Measurements from ENCODE around the gene ASB1. TPM values are rescaled to one million over a fixed set of nuclear protein-coding genes. Genes with fewer than 3 reads are reported as not detected.

Gene ASB1
- total RNA-seq, 2 experiments from 2014 or later, result 32.1 to 34.3 TPM

DNA sequence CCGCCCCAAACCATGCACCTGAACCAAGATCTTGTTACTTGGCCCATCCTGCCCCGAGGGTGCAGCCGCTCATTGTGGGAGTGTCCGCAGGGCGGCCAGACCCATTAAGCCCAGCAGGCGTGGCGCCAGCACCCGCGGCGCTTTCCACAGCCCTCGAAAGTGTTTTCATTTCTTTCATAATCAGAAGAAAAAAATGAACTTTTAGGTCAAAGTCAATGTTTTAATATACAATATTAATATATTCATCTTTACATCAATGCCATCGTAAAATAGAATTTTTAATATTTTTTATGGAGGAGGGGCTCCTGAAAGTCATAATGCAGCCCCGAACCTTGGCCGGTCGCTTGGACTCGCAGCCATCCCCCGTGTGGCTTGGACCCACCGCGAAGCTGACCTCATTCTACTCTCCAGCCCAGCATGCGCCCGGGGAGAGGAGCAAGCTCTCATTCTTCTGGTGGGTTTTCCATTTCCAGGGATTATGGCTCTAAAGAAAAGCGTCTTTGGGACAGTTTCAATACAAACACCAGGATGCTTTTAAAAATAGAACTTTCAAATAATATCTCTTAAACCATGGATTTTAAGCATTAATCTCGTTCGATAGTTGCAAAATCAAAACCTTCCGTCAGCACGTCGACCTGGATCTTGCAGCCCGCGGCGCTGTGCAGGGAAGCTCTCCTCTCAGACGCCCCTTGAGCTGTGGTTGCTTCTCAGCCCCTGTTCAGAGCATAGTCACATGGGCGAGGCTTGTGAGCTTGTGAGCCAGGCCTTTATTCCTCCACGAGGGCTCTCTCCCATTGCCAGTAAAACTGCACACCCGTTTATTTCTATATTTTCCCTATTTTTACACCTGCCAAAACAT lies 17.2 kb upstream of the ASB1 start:
- POLR2A ChIA-PET, result no interaction called here
- no peak overlapping the region for H3K4me3 Mint-ChIP-seq
- H3K27me3 Mint-ChIP-seq, result no peaks in the 10 kb centered on the region
- H3K36me3 Mint-ChIP-seq, result no peaks in the 10 kb centered on the region
- no peak overlapping the region for H3K27ac Mint-ChIP-seq
- ATAC-seq (ENCODE audit: low read depth) (no peak), DNase-seq (no peak)
- H3K4me1 Mint-ChIP-seq, result peaks cover 6% of the 10 kb centered on the region
- H3K9me3 Mint-ChIP-seq, result no peaks in the 10 kb centered on the region

DNA sequence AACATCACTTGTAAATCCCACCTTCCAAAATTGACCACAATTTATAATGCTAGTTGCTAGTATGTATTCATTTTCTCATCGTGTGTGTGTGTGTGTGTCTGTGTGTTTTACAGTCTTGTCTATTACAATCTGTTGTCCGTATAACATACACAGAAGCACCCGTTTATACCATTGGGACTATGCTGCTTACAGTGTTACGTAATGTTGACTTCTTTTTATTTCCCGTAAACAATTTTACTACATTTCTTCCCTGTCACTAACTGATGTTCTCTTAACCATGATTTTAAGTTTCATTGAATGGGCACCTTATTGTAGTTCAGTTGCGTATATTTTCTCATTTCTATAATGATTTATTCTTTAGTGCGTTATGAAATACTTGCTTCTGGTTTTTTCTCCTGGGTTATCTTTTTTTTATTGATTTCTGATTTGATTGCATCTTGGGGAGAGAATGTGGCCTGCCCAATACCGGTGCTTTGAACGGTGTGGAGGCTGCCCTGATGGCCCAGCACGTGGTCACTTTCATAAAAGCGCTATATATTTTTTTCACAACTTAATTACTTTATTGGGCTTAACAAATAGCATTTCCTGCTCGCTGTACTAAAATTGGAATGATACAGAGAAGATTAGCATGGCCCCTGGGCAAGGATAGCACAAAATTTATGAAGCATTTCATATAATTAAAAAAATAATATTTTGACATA lies 14.5 kb upstream of the ASB1 start:
- DNase-seq, result no peak
- H3K27me3 Mint-ChIP-seq, result peaks cover 4% of the 10 kb centered on the region
- H3K9me3 Mint-ChIP-seq, result peaks cover 6% of the 10 kb centered on the region
- POLR2A ChIA-PET, result no interaction called here
- no peak overlapping the region for H3K4me3 Mint-ChIP-seq
- H3K27ac Mint-ChIP-seq, result no peak overlapping the region
- no peak for ATAC-seq (ENCODE audit: low read depth)
- peaks cover 3% of the 10 kb centered on the region for H3K4me1 Mint-ChIP-seq
- H3K36me3 Mint-ChIP-seq, result peaks cover 4% of the 10 kb centered on the region

DNA sequence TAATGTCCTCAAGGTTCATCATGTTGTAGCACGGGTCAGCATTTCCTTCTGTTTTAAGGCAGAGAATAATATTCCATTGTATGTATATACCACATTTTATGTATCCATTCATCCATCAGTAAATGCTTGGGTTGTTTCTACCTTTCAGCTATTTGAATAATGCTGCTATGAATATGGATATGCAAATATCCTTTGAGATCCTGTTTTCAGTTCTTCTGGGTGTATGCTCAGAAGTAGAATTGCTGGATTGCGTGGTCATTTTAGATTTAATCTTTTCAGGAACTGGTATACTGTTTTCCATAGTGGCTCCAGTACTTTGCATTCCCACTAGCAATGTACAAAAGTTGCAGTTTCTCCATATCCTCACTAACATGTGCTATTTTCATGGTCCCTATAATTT lies 13.4 kb upstream of the ASB1 start:
- Mint-ChIP-seq H3K36me3 (peaks cover 4% of the 10 kb centered on the region), H3K9me3 (peaks cover 6% of the 10 kb centered on the region), H3K4me3 (no peak overlapping the region), H3K27me3 (peaks cover 6% of the 10 kb centered on the region), H3K27ac (no peak overlapping the region), H3K4me1 (peaks cover 3% of the 10 kb centered on the region)
- no peak for ATAC-seq (ENCODE audit: low read depth)
- no peak for DNase-seq
- POLR2A ChIA-PET, result no interaction called here

DNA sequence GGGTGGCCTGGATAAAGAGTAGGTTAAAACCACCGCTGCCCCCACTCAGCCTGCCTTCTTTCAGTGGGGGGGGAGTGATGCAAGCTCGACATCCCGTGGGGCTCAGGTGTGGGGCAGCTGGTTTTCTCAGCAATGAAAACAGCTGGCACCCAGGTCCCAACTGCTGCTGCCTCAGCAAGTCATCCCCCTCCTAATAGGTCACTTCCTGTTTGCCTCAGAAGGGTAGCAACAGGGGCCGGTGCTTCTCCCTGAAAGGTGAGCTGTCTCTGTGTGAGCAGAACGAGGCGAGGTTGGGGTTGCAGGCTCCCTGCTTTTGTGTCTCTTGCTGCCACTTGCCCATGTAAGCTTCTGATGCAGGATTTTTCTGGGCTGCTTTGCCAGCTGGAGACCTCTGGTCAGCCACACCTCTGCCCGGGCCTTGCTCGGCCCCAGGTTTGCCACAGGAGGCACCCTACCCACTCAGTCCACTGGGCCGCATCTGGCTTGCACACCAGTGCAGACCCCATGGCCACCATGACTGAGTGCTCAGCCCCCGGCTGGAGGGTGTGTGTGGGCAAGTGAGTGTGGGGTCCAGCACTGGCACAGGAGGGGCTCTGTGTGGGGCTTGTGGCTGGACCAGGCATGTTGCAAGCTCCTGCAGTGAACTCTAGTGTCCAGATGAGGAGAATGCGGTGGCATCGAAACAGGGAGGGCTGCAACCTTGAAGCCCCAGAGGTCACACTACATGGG lies 11.5 kb upstream of the ASB1 start:
- H3K36me3 Mint-ChIP-seq, result peaks cover 4% of the 10 kb centered on the region
- no peak overlapping the region for H3K4me3 Mint-ChIP-seq
- ATAC-seq (ENCODE audit: low read depth) (peak; percentile 83), DNase-seq (no peak)
- H3K27ac Mint-ChIP-seq, result peak overlapping the region; percentile 43
- H3K9me3 Mint-ChIP-seq, result peaks cover 6% of the 10 kb centered on the region
- H3K4me1 Mint-ChIP-seq, result peaks cover 4% of the 10 kb centered on the region
- POLR2A ChIA-PET, result interaction anchor here (0.8 kb wide), 1 partner anchor 11 kb away, joined by 3 read pairs; no protein-coding TSS in a partner anchor
- peaks cover 11% of the 10 kb centered on the region for H3K27me3 Mint-ChIP-seq

DNA sequence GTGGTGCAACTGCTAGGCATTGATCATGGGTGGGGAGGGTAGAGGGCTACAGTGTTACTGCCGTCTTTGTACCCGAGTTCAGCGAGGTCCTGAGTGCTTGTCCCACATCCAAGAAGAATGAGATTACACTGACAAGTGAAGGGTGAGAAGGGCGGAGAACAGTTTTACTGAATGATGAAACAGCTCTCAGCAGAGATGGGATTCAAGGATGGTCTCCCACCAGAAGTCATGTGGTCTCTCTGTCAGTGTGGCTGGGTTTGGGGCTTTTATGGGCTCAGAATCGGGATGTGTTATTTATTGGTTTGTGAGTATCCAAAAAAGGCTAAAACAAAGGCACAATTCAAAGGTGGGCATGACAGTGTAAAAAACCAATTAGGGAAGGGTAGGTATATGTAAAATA lies 10.8 kb upstream of the ASB1 start:
- Mint-ChIP-seq H3K9me3 (peaks cover 6% of the 10 kb centered on the region), H3K4me1 (peaks cover 4% of the 10 kb centered on the region), H3K27me3 (peaks cover 14% of the 10 kb centered on the region), H3K4me3 (no peak overlapping the region), H3K36me3 (peaks cover 4% of the 10 kb centered on the region), H3K27ac (no peak overlapping the region)
- no peak for ATAC-seq (ENCODE audit: low read depth)
- POLR2A ChIA-PET, result no interaction called here
- DNase-seq, result no peak

DNA sequence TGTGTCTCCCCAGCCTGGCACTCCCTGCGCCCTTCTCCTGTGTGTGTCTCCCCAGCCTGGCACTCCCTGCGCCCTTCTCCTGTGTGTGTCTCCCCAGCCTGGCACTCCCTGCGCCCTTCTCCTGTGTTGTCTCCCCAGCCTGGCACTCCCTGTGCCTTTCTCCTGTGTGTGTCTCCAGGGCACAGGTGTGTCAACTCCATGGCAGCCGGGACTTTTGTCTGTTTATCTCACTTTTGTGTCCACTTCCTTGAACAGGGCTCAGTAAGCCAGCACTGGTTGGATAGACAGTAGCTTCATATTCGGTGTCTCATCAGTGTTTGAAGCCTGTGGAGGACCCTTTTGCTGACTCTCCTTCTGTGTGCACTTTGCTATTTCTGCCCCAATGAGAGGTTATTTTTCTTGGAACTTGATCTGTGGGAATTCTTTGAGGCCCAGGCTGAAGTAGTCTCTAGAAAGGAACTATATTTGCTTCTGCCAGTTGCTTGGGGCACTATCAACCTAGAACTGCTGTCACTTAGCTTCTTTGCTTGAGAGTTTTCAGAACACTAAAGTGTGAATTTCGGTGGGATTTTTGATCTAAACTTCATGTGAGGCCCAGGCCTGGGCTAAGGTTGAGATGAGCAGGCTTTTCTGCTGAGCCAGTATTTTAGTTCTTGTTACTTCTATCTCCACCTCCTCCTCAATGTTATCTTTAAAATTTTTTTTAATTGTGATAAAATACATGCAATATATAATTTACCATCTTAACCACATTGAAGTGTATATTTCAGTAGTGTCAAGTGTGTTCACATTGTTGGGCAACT lies 8.3 kb upstream of the ASB1 start:
- Mint-ChIP-seq H3K36me3 (peaks cover 4% of the 10 kb centered on the region), H3K9me3 (peaks cover 6% of the 10 kb centered on the region), H3K4me3 (no peak overlapping the region), H3K27me3 (peaks cover 14% of the 10 kb centered on the region), H3K4me1 (peaks cover 4% of the 10 kb centered on the region), H3K27ac (no peak overlapping the region)
- POLR2A ChIA-PET, result no interaction called here
- DNase-seq (no peak), ATAC-seq (ENCODE audit: low read depth) (no peak)

DNA sequence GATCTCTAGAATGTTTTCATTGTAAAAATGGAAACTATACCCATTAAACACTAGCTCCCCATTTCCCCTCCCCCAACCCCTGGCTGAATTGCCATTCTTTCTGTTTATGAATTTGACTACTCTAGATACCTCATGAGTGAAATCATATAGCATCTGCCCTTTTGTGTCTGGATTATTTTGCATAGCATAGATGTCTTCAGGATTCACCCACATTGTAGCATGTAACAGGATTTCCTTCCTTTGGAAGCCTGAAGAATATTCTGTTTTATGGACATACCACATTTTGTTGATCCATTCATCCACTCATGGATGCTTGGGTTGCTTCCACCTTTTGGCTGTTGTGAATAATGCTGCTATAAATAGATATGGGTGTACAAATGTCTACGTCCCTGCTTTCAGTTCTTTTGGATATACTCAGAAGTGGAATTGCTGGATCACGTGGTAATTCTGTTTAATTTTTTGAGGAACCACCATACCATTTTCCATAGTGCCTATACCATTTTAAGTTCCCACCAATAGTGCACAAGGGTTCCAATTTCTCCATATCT lies 7.7 kb upstream of the ASB1 start:
- no peak overlapping the region for H3K27ac Mint-ChIP-seq
- POLR2A ChIA-PET, result no interaction called here
- peaks cover 4% of the 10 kb centered on the region for H3K4me1 Mint-ChIP-seq
- peaks cover 6% of the 10 kb centered on the region for H3K9me3 Mint-ChIP-seq
- peaks cover 4% of the 10 kb centered on the region for H3K36me3 Mint-ChIP-seq
- no peak overlapping the region for H3K4me3 Mint-ChIP-seq
- ATAC-seq (ENCODE audit: low read depth) (no peak), DNase-seq (no peak)
- peaks cover 14% of the 10 kb centered on the region for H3K27me3 Mint-ChIP-seq

DNA sequence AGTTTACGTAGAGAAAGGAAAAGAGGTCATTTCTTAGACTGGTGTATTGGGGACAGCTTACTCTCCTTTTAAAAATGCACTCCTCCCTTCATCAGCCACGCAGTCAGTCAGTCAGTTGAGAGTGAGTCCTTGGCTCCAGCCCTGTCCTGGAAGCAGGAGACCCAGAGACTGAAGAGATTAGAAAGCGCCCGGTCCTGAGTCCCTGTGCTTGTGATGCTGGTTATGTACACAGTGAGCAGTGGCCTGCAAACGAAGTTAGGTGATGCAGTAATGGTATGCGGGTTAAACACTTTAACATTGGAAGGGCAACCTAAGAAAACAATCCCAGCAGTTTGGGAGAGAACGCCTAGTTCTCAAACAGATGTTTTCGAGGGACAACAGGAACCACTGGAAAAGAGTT lies 6.3 kb upstream of the ASB1 start:
- peaks cover 15% of the 10 kb centered on the region for H3K27me3 Mint-ChIP-seq
- DNase-seq (no peak), ATAC-seq (ENCODE audit: low read depth) (no peak)
- no peak overlapping the region for H3K27ac Mint-ChIP-seq
- H3K4me3 Mint-ChIP-seq, result no peak overlapping the region
- peaks cover 6% of the 10 kb centered on the region for H3K9me3 Mint-ChIP-seq
- peaks cover 4% of the 10 kb centered on the region for H3K36me3 Mint-ChIP-seq
- peaks cover 1% of the 10 kb centered on the region for H3K4me1 Mint-ChIP-seq
- POLR2A ChIA-PET, result no interaction called here

DNA sequence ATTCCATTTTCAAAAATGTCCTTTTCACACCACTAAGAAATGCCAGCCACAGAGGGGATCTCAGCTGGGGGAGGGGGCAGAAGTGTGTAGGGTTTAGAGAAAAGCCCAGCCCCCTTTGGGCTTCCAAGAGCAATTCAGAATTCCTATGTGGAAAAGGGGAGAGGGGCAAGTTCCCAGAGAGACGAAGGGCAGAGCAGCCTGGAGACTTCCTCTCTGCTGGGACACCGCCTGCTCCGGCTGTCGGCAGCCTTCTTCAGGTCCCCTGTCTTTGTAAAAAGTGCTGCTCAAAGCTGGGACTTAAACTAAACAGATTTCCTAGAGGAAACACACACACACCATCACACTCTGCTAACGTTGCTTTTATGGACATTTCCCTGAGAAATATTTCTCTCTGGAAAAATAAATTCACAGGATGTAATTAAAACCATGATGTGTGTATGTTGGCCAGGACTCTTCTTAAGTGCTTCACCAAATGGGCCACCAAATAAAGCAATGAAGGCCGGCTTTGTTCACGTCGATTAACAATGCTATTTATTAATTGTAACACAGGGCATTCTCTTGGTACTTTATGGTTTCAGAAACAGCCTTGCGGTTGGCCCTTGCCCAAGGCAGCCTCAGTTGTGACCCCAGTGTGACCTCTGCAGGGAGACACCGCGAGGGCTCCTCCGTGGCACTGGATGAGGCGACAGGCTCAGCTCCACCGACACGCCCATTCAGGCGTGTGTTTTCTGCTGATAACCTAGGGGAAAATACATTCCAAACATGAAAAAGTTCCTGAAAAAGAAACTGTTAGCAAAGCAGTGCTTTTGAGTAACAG lies 5.6 kb upstream of the ASB1 start:
- no peak overlapping the region for H3K4me3 Mint-ChIP-seq
- H3K27me3 Mint-ChIP-seq, result peaks cover 15% of the 10 kb centered on the region
- POLR2A ChIA-PET, result no interaction called here
- ATAC-seq (ENCODE audit: low read depth), result no peak
- no peaks in the 10 kb centered on the region for H3K36me3 Mint-ChIP-seq
- peaks cover 3% of the 10 kb centered on the region for H3K4me1 Mint-ChIP-seq
- peaks cover 3% of the 10 kb centered on the region for H3K9me3 Mint-ChIP-seq
- DNase-seq, result no peak
- no peak overlapping the region for H3K27ac Mint-ChIP-seq

DNA sequence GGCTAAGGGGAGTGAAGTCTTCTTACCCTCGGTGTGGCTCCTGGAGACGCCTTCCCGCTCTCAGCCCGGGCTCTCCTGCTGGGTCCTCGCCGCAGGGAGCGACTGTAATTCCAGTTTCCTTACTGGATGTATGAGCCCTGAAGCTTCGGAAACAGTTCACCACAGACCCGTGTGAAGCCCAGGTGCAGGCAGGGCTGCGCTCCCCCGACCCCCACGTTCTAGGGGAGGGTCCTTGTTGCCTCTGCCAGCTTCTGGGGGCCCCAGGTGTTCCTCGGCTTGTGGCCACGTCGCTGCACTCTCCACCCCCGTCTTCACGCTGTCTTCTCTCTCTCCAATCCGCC lies 5.1 kb upstream of the ASB1 start:
- POLR2A ChIA-PET, result no interaction called here
- Mint-ChIP-seq H3K4me1 (peaks cover 5% of the 10 kb centered on the region), H3K27ac (no peak overlapping the region), H3K27me3 (peaks cover 15% of the 10 kb centered on the region), H3K36me3 (no peaks in the 10 kb centered on the region), H3K4me3 (no peak overlapping the region), H3K9me3 (no peaks in the 10 kb centered on the region)
- no peak for ATAC-seq (ENCODE audit: low read depth)
- DNase-seq, result no peak

DNA sequence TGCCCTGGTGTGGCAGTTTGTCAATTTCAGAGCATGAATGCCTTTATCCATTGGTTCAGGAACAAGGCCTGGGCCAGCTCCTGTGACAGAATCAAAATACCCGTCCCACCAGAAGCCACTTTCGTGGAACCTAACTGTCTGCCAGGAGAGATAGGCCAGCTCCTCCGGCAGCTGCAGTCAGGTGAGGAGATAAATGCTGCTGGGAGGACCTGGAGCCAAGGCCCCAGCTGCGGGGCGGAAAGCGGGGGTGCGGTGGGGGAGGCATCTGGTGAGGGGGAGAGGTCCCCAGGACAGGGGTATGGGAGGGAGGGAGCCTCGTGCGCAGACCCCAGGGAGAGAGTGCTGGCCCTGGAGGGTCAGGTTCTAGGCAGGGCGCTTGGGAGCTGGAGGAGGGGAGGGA lies 4.4 kb upstream of the ASB1 start:
- DNase-seq, result no peak
- POLR2A ChIA-PET, result no interaction called here
- H3K36me3 Mint-ChIP-seq, result no peaks in the 10 kb centered on the region
- no peaks in the 10 kb centered on the region for H3K9me3 Mint-ChIP-seq
- H3K4me3 Mint-ChIP-seq, result no peak overlapping the region
- no peak overlapping the region for H3K27ac Mint-ChIP-seq
- peaks cover 6% of the 10 kb centered on the region for H3K4me1 Mint-ChIP-seq
- no peak for ATAC-seq (ENCODE audit: low read depth)
- peaks cover 11% of the 10 kb centered on the region for H3K27me3 Mint-ChIP-seq

DNA sequence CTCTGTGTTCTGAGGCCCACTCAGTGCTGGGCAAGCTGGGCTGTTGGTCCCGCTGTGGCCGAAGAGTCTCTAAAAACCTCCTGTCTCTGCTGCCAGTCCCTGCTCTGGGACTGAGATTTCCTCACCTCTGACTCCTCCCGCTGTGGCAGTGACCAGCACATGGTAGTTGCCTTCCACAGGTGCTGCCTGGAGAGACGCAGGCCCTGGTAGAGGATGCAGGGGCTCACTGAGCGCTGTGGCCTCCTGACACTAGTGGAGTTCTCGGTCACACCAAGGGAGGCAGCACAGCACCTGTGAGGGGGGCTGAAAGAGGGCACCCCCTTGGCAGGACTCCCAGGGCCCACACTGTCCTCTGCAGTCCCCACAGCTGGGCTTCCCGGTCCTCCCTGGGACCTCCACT lies 3.8 kb upstream of the ASB1 start:
- POLR2A ChIA-PET, result no interaction called here

More for the DNA sequence above, 3.8 kb upstream of the ASB1 start:
- H3K36me3 Mint-ChIP-seq, result peaks cover 2% of the 10 kb centered on the region
- no peaks in the 10 kb centered on the region for H3K9me3 Mint-ChIP-seq
- no peak overlapping the region for H3K4me3 Mint-ChIP-seq
- no peak overlapping the region for H3K27ac Mint-ChIP-seq
- peaks cover 9% of the 10 kb centered on the region for H3K27me3 Mint-ChIP-seq
- no peak for ATAC-seq (ENCODE audit: low read depth)
- H3K4me1 Mint-ChIP-seq, result peaks cover 12% of the 10 kb centered on the region
- no peak for DNase-seq

Data from activated naive CD8-positive, alpha-beta T cell treated with anti-CD3 and anti-CD28 coated beads, Interleukin-2, amount 10 ng/mL, durations not matched to agents 7 days and 5 days (primary cell).